SK-N-SH (cell line): ENCODE data around the gene ADAD2. TPM values are rescaled to one million over a fixed set of nuclear protein-coding genes. Genes with fewer than 3 reads are reported as not detected.

Source experiments
- CTCF ChIA-PET: fragments of 300-600, 350-600 bp; formaldehyde crosslinking; extraction: SDS; loops from one replicate; lab custom pipeline; 2021; lab: Yijun Ruan, JAX
- POLR2A ChIA-PET: fragments of 350-600 bp; sonication (Branson Sonifier 250); formaldehyde crosslinking; extraction: SDS; loops from one replicate; lab custom pipeline; 2020; ENCODE audit warnings: antibody characterized with exemption, inconsistent platforms; lab: Yijun Ruan, JAX
- DNase-seq: peaks from one replicate; pipeline ENCODE4 v3.0.0; 2012
- H2AFZ ChIP-seq: fragments of 200-600 bp; sonication (generic); 2 replicates; pipeline ENCODE4 v1.8.1; 2016; ENCODE audit warnings: antibody characterized with exemption, mild to moderate bottlenecking, low read depth
- H3F3A ChIP-seq: fragments of 200-600 bp; sonication (generic); replicated peaks from 2 replicates; pipeline ENCODE3; 2016; ENCODE audit warnings: antibody characterized with exemption, mild to moderate bottlenecking; ENCODE audit not compliant: insufficient read depth
- H3K27ac ChIP-seq, 2 experiments: fragments of 200-500 bp in 1 of 2; fragments of 200-600 bp in 1 of 2; sonication (Bioruptor generic) in 1 of 2; sonication (generic), shearing (Covaris generic) in 1 of 2; 2 replicates each; pipeline versions ENCODE4 v1.5.1 to v1.6.1; 2014 to 2016; ENCODE audit warnings: low read depth in 2 of 2, inconsistent platforms in 1 of 2, low read length in 1 of 2, mild to moderate bottlenecking in 1 of 2, mixed read lengths in 1 of 2
- H3K27me3 ChIP-seq: fragments of 200-600 bp; sonication (generic), shearing (Covaris generic); 2 replicates; pipeline ENCODE4 v1.6.1; 2016; ENCODE audit warnings: mixed run types; ENCODE audit not compliant: insufficient read depth
- H3K36me3 ChIP-seq, 2 experiments: fragments of 200-500 bp in 1 of 2; fragments of 200-600 bp in 1 of 2; sonication (Bioruptor generic) in 1 of 2; sonication (generic) in 1 of 2; replicated peaks in 1 of 2; 2 replicates each; pipeline versions ENCODE3 to v1.5.1; 2014 to 2016; ENCODE audit warnings: low read length in 1 of 2, mild to moderate bottlenecking in 1 of 2; ENCODE audit not compliant: insufficient read depth in 2 of 2, control insufficient read depth in 1 of 2
- H3K4me1 ChIP-seq, 2 experiments: fragments of 200-500 bp in 1 of 2; fragments of 200-600 bp in 1 of 2; sonication (Bioruptor generic) in 1 of 2; sonication (generic), shearing (Covaris generic) in 1 of 2; 2 replicates each; pipeline versions ENCODE4 v1.5.1 to v1.6.1; 2014 to 2016; ENCODE audit warnings: low read depth in 1 of 2, low read length in 1 of 2, mixed run types in 1 of 2; ENCODE audit not compliant: insufficient read depth in 2 of 2, control insufficient read depth in 1 of 2
- H3K4me2 ChIP-seq: fragments of 200-600 bp; sonication (generic), shearing (Covaris generic); 2 replicates; pipeline ENCODE4 v1.6.1; 2017; ENCODE audit warnings: mixed run types
- H3K4me3 ChIP-seq, 2 experiments: fragments of 200-500 bp in 1 of 2; fragments of 200-600 bp in 1 of 2; sonication (Bioruptor generic) in 1 of 2; sonication (generic), shearing (Covaris generic) in 1 of 2; 2 replicates each; pipeline versions ENCODE4 v1.5.1 to v1.8.1; 2014 to 2016; ENCODE audit warnings: low read depth in 2 of 2, inconsistent platforms in 1 of 2, low read length in 1 of 2, mild to moderate bottlenecking in 1 of 2, mixed read lengths in 1 of 2, moderate library complexity in 1 of 2
- H3K79me2 ChIP-seq: fragments of 200-600 bp; sonication (generic); 2 replicates; pipeline ENCODE4 v1.8.1; 2017; ENCODE audit warnings: mild to moderate bottlenecking; ENCODE audit not compliant: insufficient read depth
- H3K9ac ChIP-seq: fragments of 200-600 bp; sonication (generic); 2 replicates; pipeline ENCODE4 v1.6.1; 2017; ENCODE audit warnings: mixed run types
- H3K9me2 ChIP-seq: fragments of 200-600 bp; sonication (generic); 2 replicates; pipeline ENCODE4 v1.6.1; 2017; ENCODE audit warnings: mixed run types
- H3K9me3 ChIP-seq: fragments of 200-600 bp; sonication (generic); 2 replicates; pipeline ENCODE4 v1.6.1; 2017; ENCODE audit warnings: mixed run types, mild to moderate bottlenecking, moderate library complexity
- H4K20me1 ChIP-seq: fragments of 200-600 bp; sonication (generic); 2 replicates; pipeline ENCODE4 v1.6.1; 2017; ENCODE audit warnings: mild to moderate bottlenecking, mixed run types; ENCODE audit not compliant: insufficient read depth
- ELF1 ChIP-seq: IDR thresholded peaks from 2 replicates; pipeline ENCODE4 v1.4.0; 2012
- FOXJ3 ChIP-seq: sonication (generic); formaldehyde crosslinking; IDR thresholded peaks from 2 replicates; pipeline ENCODE4 v1.5.1; 2020; ENCODE audit warnings: mild to moderate bottlenecking, missing genetic modification reagents
- FOXM1 ChIP-seq: IDR thresholded peaks from 2 replicates; pipeline ENCODE4 v1.4.0; 2012; ENCODE audit warnings: low read depth, mild to moderate bottlenecking
- GABPA ChIP-seq: IDR thresholded peaks from 2 replicates; pipeline ENCODE4 v1.4.0; 2012; ENCODE audit warnings: low read depth, mild to moderate bottlenecking
- MEF2A ChIP-seq: IDR thresholded peaks from 2 replicates; pipeline ENCODE4 v1.4.0; 2012; ENCODE audit warnings: low read depth, borderline replicate concordance
- MXI1 ChIP-seq: IDR thresholded peaks from 2 replicates; pipeline ENCODE4 v1.6.1; 2012; ENCODE audit warnings: mild to moderate bottlenecking, low read depth, low read length, improper control_type of control experiment
- NFIC ChIP-seq: IDR thresholded peaks from 2 replicates; pipeline ENCODE4 v1.4.0; 2012; ENCODE audit warnings: borderline replicate concordance
- RCOR1 ChIP-seq: fragments of 150-350 bp; IDR thresholded peaks from 2 replicates; pipeline ENCODE4 v1.6.1; 2017; ENCODE audit warnings: antibody characterized with exemption, low read length
- RFX5 ChIP-seq: IDR thresholded peaks from 2 replicates; pipeline ENCODE4 v1.6.1; 2012; ENCODE audit warnings: mild to moderate bottlenecking, improper control_type of control experiment, low read length
- TCF12 ChIP-seq: IDR thresholded peaks from 2 replicates; pipeline ENCODE4 v1.4.0; 2012
- TEAD4 ChIP-seq: IDR thresholded peaks from 2 replicates; pipeline ENCODE4 v1.4.0; 2012; ENCODE audit warnings: mild to moderate bottlenecking, borderline replicate concordance; ENCODE audit not compliant: insufficient read depth
- YY1 ChIP-seq: IDR thresholded peaks from 2 replicates; pipeline ENCODE4 v1.4.0; 2012; ENCODE audit warnings: low read depth, mild to moderate bottlenecking
- WGBS: methylation state at CpG from one replicate; pipeline ENCODE4 v1.1.6; 2017; ENCODE audit warnings: low lambda C conversion rate; 5-methylcytosine and 5-hydroxymethylcytosine counted together
- polyA plus RNA-seq, 3 experiments: library from polyadenylated mRNA; depleted of rRNA; stranded (reverse); fragments of >200 nt; gene quantifications; 2 replicates each; pipeline ENCODE4 v1.2.3, GENCODE V29; 2012
- TF ChIP-seq, protein P1 (sequence below): IDR thresholded peaks from 2 replicates; pipeline ENCODE4 v1.4.0; 2012; ENCODE audit warnings: low read depth, borderline replicate concordance
- TF ChIP-seq, protein P2 (sequence below): fragments of 150-350 bp; IDR thresholded peaks from 2 replicates; pipeline ENCODE4 v1.6.1; 2017; ENCODE audit warnings: antibody characterized with exemption, low read length, low read depth, borderline replicate concordance
- TF ChIP-seq, protein P3 (sequence below): IDR thresholded peaks from 2 replicates; pipeline ENCODE4 v1.4.0; 2012; ENCODE audit warnings: low read depth

ADAD2 gene
- polyA plus RNA-seq, 1 of the 3 experiments (the other 2 are of a cell fraction) = not detected

DNA sequence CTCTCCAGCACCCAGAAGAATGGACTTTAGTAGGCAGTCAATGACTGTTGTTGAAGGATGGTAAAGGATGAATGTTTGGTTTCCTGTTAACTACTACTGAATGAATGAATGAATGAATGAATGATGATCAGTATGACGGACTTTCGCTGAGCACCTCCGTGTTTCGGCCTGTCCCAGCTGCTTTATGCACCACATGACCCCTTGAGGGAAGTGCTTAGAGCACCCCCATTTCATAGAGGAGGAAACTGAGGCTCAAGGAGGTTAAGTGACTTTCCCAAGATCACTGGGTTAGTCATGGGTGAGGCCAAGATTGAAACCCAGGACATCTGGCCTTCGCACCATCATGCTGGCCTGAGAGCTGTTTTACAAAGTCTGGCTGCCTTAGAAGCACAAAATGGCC lies 42.0 kb downstream of the ADAD2 start (continued):
- no peak for TF ChIP-seq TEAD4
- no peak for TF ChIP-seq FOXM1
- no peak for TF ChIP-seq FOXJ3 (CRISPR knock-in tag)

DNA sequence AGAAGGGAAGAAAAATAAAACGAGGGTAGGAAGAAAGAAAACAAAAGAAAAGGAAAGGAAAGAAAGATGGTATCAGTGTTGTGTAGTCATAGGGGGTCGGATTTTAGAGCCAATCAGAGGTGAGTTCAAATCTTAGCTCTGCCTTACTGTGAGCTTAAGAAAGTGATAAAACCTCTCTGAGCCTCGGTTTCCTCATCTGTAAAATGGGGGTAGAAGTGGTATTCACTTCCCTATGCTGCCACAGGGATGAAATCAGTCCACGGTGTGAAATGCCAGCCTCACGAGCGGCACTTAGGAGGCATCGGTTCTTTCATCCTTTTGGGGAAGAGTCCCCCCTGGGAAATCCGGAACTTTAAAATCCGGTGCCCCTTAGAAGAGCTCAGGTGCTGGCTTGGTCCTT lies 42.8 kb downstream of the ADAD2 start:
- Histone ChIP-seq H3K9me2 (no peaks in the 10 kb centered on the region), H3K4me2 (no peak overlapping the region)
- POLR2A ChIA-PET = no interaction called here
- TF ChIP-seq FOXM1 = no peak
- TF ChIP-seq, protein P1, sequence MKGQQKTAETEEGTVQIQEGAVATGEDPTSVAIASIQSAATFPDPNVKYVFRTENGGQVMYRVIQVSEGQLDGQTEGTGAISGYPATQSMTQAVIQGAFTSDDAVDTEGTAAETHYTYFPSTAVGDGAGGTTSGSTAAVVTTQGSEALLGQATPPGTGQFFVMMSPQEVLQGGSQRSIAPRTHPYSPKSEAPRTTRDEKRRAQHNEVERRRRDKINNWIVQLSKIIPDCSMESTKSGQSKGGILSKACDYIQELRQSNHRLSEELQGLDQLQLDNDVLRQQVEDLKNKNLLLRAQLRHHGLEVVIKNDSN = no peak
- no peak for TF ChIP-seq NFIC
- TF ChIP-seq TCF12 = no peak
- TF ChIP-seq GABPA = no peak
- no peak for TF ChIP-seq MEF2A
- TF ChIP-seq, protein P2, sequence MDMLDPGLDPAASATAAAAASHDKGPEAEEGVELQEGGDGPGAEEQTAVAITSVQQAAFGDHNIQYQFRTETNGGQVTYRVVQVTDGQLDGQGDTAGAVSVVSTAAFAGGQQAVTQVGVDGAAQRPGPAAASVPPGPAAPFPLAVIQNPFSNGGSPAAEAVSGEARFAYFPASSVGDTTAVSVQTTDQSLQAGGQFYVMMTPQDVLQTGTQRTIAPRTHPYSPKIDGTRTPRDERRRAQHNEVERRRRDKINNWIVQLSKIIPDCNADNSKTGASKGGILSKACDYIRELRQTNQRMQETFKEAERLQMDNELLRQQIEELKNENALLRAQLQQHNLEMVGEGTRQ = no peak
- TF ChIP-seq, protein P3, sequence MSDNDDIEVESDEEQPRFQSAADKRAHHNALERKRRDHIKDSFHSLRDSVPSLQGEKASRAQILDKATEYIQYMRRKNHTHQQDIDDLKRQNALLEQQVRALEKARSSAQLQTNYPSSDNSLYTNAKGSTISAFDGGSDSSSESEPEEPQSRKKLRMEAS = no peak
- no peak for TF ChIP-seq ELF1
- TF ChIP-seq MXI1 = no peak
- TF ChIP-seq RCOR1 = no peak
- TF ChIP-seq RFX5 = no peak
- no peak for TF ChIP-seq YY1
- TF ChIP-seq, all 33 proteins: peak for 0
- H3K79me2 ChIP-seq = no peaks in the 10 kb centered on the region
- CTCF ChIA-PET = interaction anchor here (1.3 to 1.4 kb wide), 3 partner anchors 16 to 47 kb away, joined by 4 to 5 read pairs (median 4); partner anchors contain the start of gene TAF1C
- peaks cover under 1% of the 10 kb centered on the region for H3F3A ChIP-seq
- no peak for DNase-seq
- H3K27me3 ChIP-seq = no peaks in the 10 kb centered on the region; the same call in 1 of the 2 replicates
- 83% methylated on average over 9 of the region's 9 CpGs for WGBS
- H3K4me1 ChIP-seq = peaks cover 0 to 8% of the 10 kb centered on the region in 2 experiments; a peak in 1 of 4 replicates
- no peak overlapping the region for H3K9ac ChIP-seq
- H3K9me3 ChIP-seq = no peaks in the 10 kb centered on the region
- H4K20me1 ChIP-seq = no peaks in the 10 kb centered on the region
- H2AFZ ChIP-seq = no peak overlapping the region
- no peak overlapping the region for H3K27ac ChIP-seq
- no peaks in the 10 kb centered on the region for H3K36me3 ChIP-seq
- H3K4me3 ChIP-seq = no peak overlapping the region
